Activated CD4-positive, alpha-beta memory T cell treated with anti-CD3 and anti-CD28 coated beads for 36 hours (primary cell): ENCODE data around the gene IFNAR2. TPM values are rescaled to one million over a fixed set of nuclear protein-coding genes. Genes with fewer than 3 reads are reported as not detected.
"Not testable (repeated sequence)": the region's sequence is repeated elsewhere in the genome, so short reads cannot be mapped to it uniquely, and the experiment has no call there.

ENCODE experiments used
- CTCF ChIA-PET: fragments of 350-600 bp; sonication (Branson Sonifier 250); formaldehyde crosslinking; loops from one replicate; lab custom pipeline; 2021; ENCODE audit warnings: antibody characterized with exemption, inconsistent platforms; lab: Charles Lee
- POLR2A ChIA-PET: fragments of 350-600 bp; sonication (Branson Sonifier 250); formaldehyde crosslinking; loops from one replicate; lab custom pipeline; 2021; ENCODE audit warnings: antibody characterized with exemption; lab: Charles Lee
- DNase-seq: peaks from one replicate; pipeline ENCODE4 v3.0.0-alpha.2; 2020
- H3K27ac Mint-ChIP-seq: one replicate; pipeline ENCODE4 v1.8.0; 2021; ENCODE audit warnings: mixed read lengths
- H3K27me3 Mint-ChIP-seq: one replicate; pipeline ENCODE4 v1.8.0; 2021; ENCODE audit warnings: mixed read lengths
- H3K36me3 Mint-ChIP-seq: one replicate; pipeline ENCODE4 v1.8.0; 2021; ENCODE audit warnings: mixed read lengths
- H3K4me1 Mint-ChIP-seq: one replicate; pipeline ENCODE4 v1.8.0; 2021; ENCODE audit warnings: low read depth, mixed read lengths
- H3K4me3 Mint-ChIP-seq: one replicate; pipeline ENCODE4 v1.8.0; 2021; ENCODE audit warnings: mild to moderate bottlenecking, mixed read lengths
- H3K9me3 Mint-ChIP-seq: one replicate; pipeline ENCODE4 v1.8.0; 2021; ENCODE audit warnings: mixed read lengths
- intact Hi-C: fragments of 100-400 bp; cut with micrococcal nuclease; formaldehyde crosslinking; loops from one replicate; pipeline ENCODE4 v1.15.1; 2023
- total RNA-seq, 2 experiments: library from RNA; stranded (reverse); gene quantifications; one replicate each; pipeline ENCODE4 v1.2.3, GENCODE V29; 2021

IFNAR2 gene
- total RNA-seq, 2 experiments from 2014 or later = 29.9 to 30.1 TPM

DNA sequence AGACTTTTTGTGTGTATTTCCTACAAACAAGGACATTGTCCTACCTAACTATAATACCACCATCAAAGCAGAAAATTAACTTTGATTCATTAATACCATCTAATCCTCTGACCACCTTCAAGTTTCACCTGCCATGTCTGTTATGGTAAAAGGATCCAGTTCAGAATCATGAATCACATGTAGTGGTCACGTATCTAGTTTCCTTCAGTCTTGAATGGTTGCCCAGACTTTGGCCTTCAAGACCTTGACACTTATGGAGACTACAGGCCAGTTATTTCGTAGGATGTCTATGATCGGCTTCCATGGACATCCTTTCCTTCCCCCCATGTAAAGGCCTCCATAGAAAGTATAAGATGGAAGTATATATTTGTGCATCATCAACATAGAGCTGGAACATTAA, 10.4 kb upstream of the IFNAR2 start:
- no peak overlapping the region for H3K4me3 Mint-ChIP-seq
- no peak for DNase-seq
- ChIA-PET CTCF (interaction anchor here (1.5 kb wide), 1 partner anchor 22 kb away, joined by 5 read pairs; no protein-coding TSS in a partner anchor), POLR2A (interaction anchor here (1.4 kb wide), 1 partner anchor 8 kb away, joined by 3 read pairs; no protein-coding TSS in a partner anchor)
- H3K9me3 Mint-ChIP-seq = no peaks in the 10 kb centered on the region
- no peak overlapping the region for H3K27ac Mint-ChIP-seq
- peaks cover 43% of the 10 kb centered on the region for H3K4me1 Mint-ChIP-seq
- intact Hi-C loops = no loop called here
- peaks cover 3% of the 10 kb centered on the region for H3K36me3 Mint-ChIP-seq
- H3K27me3 Mint-ChIP-seq = no peaks in the 10 kb centered on the region

DNA sequence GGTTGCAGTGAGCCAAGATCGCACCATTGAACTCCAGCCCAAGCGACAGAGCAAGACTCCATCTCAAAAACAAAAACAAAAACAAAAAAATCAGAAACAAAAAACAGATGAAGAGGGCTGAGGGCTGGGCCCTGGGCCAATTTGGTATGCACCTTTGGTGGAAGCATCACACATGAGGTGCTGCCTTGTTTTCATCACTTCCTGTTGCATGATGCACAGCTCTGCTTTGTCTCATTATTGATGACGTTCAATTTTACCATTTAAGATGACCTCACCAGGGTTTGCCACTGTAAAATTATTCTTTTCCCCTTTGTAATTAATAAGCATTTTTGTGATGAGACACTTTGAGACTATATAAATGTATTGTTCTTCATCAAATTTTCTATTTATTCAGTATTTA, 9.8 kb upstream of the IFNAR2 start:
- H3K36me3 Mint-ChIP-seq = peaks cover 3% of the 10 kb centered on the region
- no peaks in the 10 kb centered on the region for H3K9me3 Mint-ChIP-seq
- no peak for DNase-seq
- POLR2A ChIA-PET = no interaction called here
- H3K27ac Mint-ChIP-seq = no peak overlapping the region
- no peaks in the 10 kb centered on the region for H3K27me3 Mint-ChIP-seq
- CTCF ChIA-PET = interaction anchor here (1.5 kb wide), 1 partner anchor 23 kb away, joined by 5 read pairs; no protein-coding TSS in a partner anchor
- intact Hi-C loops = no loop called here
- peaks cover 39% of the 10 kb centered on the region for H3K4me1 Mint-ChIP-seq
- no peak overlapping the region for H3K4me3 Mint-ChIP-seq

DNA sequence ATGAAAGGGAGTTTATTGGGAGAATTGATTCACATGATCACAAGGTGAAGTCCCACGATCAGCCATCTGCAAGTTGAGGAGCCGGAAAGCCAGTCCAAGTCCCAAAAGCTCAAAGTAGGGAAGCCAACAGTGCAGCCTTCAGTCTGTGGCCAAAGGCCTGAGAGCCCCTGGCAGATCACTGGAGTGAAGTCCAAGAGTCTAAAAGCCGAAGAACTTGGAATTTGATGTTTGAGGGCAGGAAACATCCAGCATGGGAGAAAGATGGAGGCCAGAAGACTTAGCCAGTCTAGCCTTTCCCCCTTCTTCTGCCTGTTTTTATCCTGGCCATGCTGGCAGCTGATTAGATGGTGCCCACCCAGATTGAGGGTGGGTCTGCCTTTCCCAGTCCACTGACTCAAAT, 4.4 kb upstream of the IFNAR2 start:
- H3K4me3 Mint-ChIP-seq, POLR2A ChIA-PET, H3K36me3 Mint-ChIP-seq, CTCF ChIA-PET, H3K27me3 Mint-ChIP-seq, intact Hi-C loops, DNase-seq, H3K9me3 Mint-ChIP-seq, H3K27ac Mint-ChIP-seq: not testable (repeated sequence)
- H3K4me1 Mint-ChIP-seq = peaks cover 17% of the 10 kb centered on the region

GRCh38 chr21:33228455-33228854, 1.3 kb upstream of the IFNAR2 start:
- Mint-ChIP-seq H3K27me3 (no peaks in the 10 kb centered on the region), H3K4me1 (peaks cover 36% of the 10 kb centered on the region), H3K9me3 (no peaks in the 10 kb centered on the region), H3K36me3 (peaks cover 15% of the 10 kb centered on the region), H3K27ac (no peak overlapping the region), H3K4me3 (no peak overlapping the region)
- intact Hi-C loops = no loop called here
- ChIA-PET CTCF (interaction anchor here (1.3 to 2.6 kb wide), 3 partner anchors 32 to 252 kb away, joined by 4 to 13 read pairs (median 6); no protein-coding TSS in a partner anchor), POLR2A (interaction anchor here (0.9 to 1.8 kb wide), 5 partner anchors 8 to 133 kb away, joined by 3 to 5 read pairs (median 4); partner anchors contain the start of gene IFNAR1)
- DNase-seq = no peak

DNA sequence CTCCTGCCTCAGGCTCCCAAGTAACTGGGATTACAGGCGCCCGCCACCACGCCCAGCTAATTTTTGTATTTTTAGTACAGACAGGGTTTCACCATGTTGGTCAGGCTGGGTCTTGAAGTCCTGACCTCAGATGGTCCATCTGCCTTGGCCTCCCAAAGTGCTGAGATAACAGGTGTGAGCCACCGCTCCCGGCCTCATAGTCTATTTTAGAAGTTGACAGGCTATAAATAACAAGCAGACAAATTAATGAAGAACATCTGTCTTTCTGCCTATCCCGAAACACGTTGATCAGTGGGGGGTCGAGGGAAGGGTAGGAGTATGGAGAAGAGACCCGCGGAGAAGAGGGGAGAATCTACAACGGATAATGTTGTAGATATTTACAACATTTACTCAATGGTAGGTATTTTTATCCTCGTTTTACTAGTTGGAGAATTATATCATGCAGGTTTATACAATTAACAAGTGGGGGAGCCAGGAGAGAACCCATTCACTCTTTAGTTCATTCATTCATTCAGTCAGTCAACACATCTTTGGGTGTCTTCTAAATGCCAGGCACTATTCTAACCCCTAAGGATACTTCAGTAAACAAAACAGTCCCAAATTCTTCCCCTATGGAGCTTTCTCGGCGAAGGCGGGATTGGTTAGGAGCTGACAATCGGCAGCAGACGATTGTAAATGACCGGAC, 497 bp upstream of the IFNAR2 start:
- CTCF ChIA-PET = interaction anchor here (0.7 kb wide), 1 partner anchor 132 kb away, joined by 3 read pairs; no protein-coding TSS in a partner anchor

GRCh38 chr21:33230545-33231324, 997 bp downstream of the IFNAR2 start:
- H3K27ac Mint-ChIP-seq = peak overlapping the region; percentile 91
- H3K36me3 Mint-ChIP-seq = peaks cover 20% of the 10 kb centered on the region
- intact Hi-C loops = loop anchor here (1.0 kb wide), 5 partner anchors 14 to 458 kb away; partner anchors contain the start of gene IL10RB
- H3K9me3 Mint-ChIP-seq = no peaks in the 10 kb centered on the region
- H3K4me1 Mint-ChIP-seq = peaks cover 54% of the 10 kb centered on the region
- peak; percentile 48 for DNase-seq
- POLR2A ChIA-PET = interaction anchor here (0.6 to 1.9 kb wide), 6 partner anchors 10 to 64 kb away, joined by 3 to 6 read pairs (median 4); partner anchors contain the start of gene IL10RB
- CTCF ChIA-PET = interaction anchor here (0.9 to 1.0 kb wide), 2 partner anchors 16 to 130 kb away, joined by 3 to 4 read pairs; no protein-coding TSS in a partner anchor
- peak overlapping the region; percentile 90 for H3K4me3 Mint-ChIP-seq
- H3K27me3 Mint-ChIP-seq = no peaks in the 10 kb centered on the region

More for the DNA sequence above, 497 bp upstream of the IFNAR2 start:
- H3K4me3 Mint-ChIP-seq = peak overlapping the region; percentile 72
- no peak for DNase-seq
- no peaks in the 10 kb centered on the region for H3K27me3 Mint-ChIP-seq
- H3K4me1 Mint-ChIP-seq = peaks cover 42% of the 10 kb centered on the region
- no peaks in the 10 kb centered on the region for H3K9me3 Mint-ChIP-seq
- intact Hi-C loops = no loop called here
- H3K27ac Mint-ChIP-seq = peak overlapping the region; percentile 72
- peaks cover 16% of the 10 kb centered on the region for H3K36me3 Mint-ChIP-seq
- POLR2A ChIA-PET = interaction anchor here (1.2 to 1.8 kb wide), 3 partner anchors 12 to 132 kb away, joined by 3 to 5 read pairs (median 4); partner anchors contain the start of gene IL10RB

- intact Hi-C loops = loop anchor here (1.0 kb wide), 5 partner anchors 13 to 459 kb away; partner anchors contain the start of gene IL10RB
- Mint-ChIP-seq H3K4me1 (peaks cover 62% of the 10 kb centered on the region), H3K4me3 (peak overlapping the region; percentile 90), H3K27ac (peak overlapping the region; percentile 91), H3K9me3 (no peaks in the 10 kb centered on the region), H3K27me3 (no peaks in the 10 kb centered on the region), H3K36me3 (peaks cover 20% of the 10 kb centered on the region)
- POLR2A ChIA-PET = interaction anchor here (0.6 to 1.9 kb wide), 3 partner anchors 24 to 63 kb away, joined by 3 to 6 read pairs (median 5); partner anchors contain the start of gene IL10RB
- CTCF ChIA-PET = interaction anchor here (0.9 to 1.1 kb wide), 3 partner anchors 15 to 129 kb away, joined by 3 to 4 read pairs (median 3); no protein-coding TSS in a partner anchor
- peak; percentile 83 for DNase-seq
Measured at GRCh38 chr21:33231526-33231925, 1.8 kb downstream of the IFNAR2 start.

DNA sequence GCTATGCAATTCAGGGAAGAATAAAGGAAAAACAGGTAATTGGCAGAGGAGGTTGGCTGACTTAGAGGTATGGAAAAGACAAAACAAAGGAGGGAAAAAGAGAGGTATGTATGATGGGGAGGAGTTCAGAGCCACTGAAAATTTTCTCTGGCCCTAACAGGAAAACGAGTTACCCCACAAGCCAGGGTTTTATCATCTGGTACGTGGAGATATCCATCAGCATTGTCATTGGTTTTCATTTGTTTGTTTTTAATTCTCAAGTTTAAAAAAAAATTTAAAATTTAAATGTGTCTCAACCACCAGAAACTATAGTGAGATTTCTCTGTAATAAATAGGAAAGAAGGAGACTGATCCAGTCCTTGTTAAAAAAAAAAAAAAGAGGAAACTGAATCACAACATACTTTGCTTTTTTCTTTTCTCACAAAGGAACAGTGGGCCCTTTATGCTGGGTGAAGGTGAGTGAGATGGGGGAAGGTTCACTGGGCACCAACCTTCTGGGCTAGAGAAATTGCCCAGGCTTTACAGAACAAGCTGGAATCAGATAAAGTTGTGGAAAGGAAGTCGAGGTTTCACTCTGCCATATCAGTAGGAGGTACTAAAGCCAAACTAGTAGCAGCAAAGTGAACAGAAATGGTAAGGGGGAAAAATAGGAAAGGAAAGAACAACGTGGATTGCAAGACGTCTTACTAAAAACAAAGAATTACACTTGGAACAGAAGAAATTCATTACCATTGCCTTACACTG, 2.7 kb downstream of the IFNAR2 start:
- Mint-ChIP-seq H3K36me3 (peaks cover 23% of the 10 kb centered on the region), H3K27ac (peak overlapping the region; percentile 91), H3K9me3 (no peaks in the 10 kb centered on the region), H3K27me3 (no peaks in the 10 kb centered on the region), H3K4me1 (peaks cover 67% of the 10 kb centered on the region), H3K4me3 (peak overlapping the region; percentile 90)
- POLR2A ChIA-PET = interaction anchor here (1.1 to 1.9 kb wide), 2 partner anchors 23 to 34 kb away, joined by 5 to 6 read pairs; partner anchors contain the start of gene IL10RB
- CTCF ChIA-PET = interaction anchor here (0.9 to 1.1 kb wide), 4 partner anchors 18 to 131 kb away, joined by 3 read pairs; no protein-coding TSS in a partner anchor
- intact Hi-C loops = no loop called here
- DNase-seq = no peak

- Mint-ChIP-seq H3K9me3 (no peaks in the 10 kb centered on the region), H3K36me3 (peaks cover 23% of the 10 kb centered on the region), H3K27ac (peak overlapping the region; percentile 46), H3K4me1 (peaks cover 74% of the 10 kb centered on the region), H3K27me3 (no peaks in the 10 kb centered on the region), H3K4me3 (no peak overlapping the region)
- intact Hi-C loops = no loop called here
- peak; percentile 54 for DNase-seq
- ChIA-PET POLR2A (no interaction called here), CTCF (no interaction called here)
Measured at GRCh38 chr21:33234635-33235520, 5.1 kb downstream of the IFNAR2 start.

GRCh38 chr21:33236013-33236686, 6.4 kb downstream of the IFNAR2 start:
- H3K4me3 Mint-ChIP-seq = no peak overlapping the region
- DNase-seq = no peak
- no peaks in the 10 kb centered on the region for H3K27me3 Mint-ChIP-seq
- no peak overlapping the region for H3K27ac Mint-ChIP-seq
- ChIA-PET CTCF (interaction anchor here (0.6 kb wide), 2 partner anchors 10 to 22 kb away, joined by 3 to 4 read pairs; no protein-coding TSS in a partner anchor), POLR2A (interaction anchor here (1.2 kb wide), 1 partner anchor 8 kb away, joined by 4 read pairs; no protein-coding TSS in a partner anchor)
- intact Hi-C loops = no loop called here
- peaks cover 21% of the 10 kb centered on the region for H3K36me3 Mint-ChIP-seq
- no peaks in the 10 kb centered on the region for H3K9me3 Mint-ChIP-seq
- H3K4me1 Mint-ChIP-seq = peaks cover 85% of the 10 kb centered on the region
